OCI-LY7 (cell line): Measurements from ENCODE around the gene PMS1.

Source experiments
- EZH2phosphoT487 ChIP-seq: fragments of 200-600 bp; sonication (generic); IDR thresholded peaks from 2 replicates; pipeline ENCODE4 v1.6.1; 2018; ENCODE audit warnings: low read depth, borderline replicate concordance, mild to moderate bottlenecking, mixed run types, antibody characterized with exemption, low read length, moderate library complexity, mixed read lengths
- TF ChIP-seq, protein P1 (sequence below): fragments of 200-600 bp; sonication (generic); conservative IDR thresholded peaks from 2 replicates; pipeline ENCODE4 v1.5.1; 2014; ENCODE audit warnings: mild to moderate bottlenecking, antibody characterized with exemption, low read length, moderate library complexity, mixed read lengths

DNA sequence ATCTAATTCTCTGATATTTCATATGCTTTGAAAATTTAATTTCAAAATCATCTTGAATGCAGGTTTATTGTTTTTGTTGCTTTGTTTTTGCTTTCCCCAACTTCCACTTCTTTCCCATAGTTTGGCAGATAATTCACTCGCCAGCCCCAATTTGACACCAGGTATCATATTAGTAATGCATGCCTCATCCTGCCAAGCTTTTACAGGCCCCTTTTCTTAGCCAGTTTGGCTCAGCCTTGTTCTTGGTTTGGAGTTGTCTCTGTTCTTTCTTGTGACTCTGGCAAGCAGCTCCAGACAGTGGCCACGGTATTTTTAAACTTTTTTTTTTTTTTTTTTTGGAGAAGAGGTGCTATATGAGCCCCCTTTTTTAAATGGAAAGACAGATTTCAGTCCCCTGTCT lies 65.3 kb downstream of the PMS1 start:
- TF ChIP-seq, protein P1, sequence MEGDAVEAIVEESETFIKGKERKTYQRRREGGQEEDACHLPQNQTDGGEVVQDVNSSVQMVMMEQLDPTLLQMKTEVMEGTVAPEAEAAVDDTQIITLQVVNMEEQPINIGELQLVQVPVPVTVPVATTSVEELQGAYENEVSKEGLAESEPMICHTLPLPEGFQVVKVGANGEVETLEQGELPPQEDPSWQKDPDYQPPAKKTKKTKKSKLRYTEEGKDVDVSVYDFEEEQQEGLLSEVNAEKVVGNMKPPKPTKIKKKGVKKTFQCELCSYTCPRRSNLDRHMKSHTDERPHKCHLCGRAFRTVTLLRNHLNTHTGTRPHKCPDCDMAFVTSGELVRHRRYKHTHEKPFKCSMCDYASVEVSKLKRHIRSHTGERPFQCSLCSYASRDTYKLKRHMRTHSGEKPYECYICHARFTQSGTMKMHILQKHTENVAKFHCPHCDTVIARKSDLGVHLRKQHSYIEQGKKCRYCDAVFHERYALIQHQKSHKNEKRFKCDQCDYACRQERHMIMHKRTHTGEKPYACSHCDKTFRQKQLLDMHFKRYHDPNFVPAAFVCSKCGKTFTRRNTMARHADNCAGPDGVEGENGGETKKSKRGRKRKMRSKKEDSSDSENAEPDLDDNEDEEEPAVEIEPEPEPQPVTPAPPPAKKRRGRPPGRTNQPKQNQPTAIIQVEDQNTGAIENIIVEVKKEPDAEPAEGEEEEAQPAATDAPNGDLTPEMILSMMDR = no peak
- TF ChIP-seq EZH2phosphoT487 = no peak
